HepG2 (cell line): ENCODE data around the gene GTF2I. TPM values are rescaled to one million over a fixed set of nuclear protein-coding genes. Genes with fewer than 3 reads are reported as not detected.
A peak's percentile ranks its signal among the peaks of the same experiment; 100 is the strongest.

Source experiments
- ATAC-seq: fragments of 200-7000 bp; cut with Tn5 transposase; 3 replicates; pipeline ENCODE4 v1.9.1; 2020; ENCODE audit warnings: mild to moderate bottlenecking, moderate library complexity
- BruUV-seq: library from RNA; stranded (reverse); fragments of 400-500 nt; replicated peaks from 2 replicates; lab custom pipeline; 2021; lab: Mats Ljungman, UMichigan
- CTCF ChIA-PET: fragments of 300-600 bp; formaldehyde crosslinking; extraction: SDS; loops from one replicate; lab custom pipeline; 2021; ENCODE audit warnings: low total read pairs, inconsistent platforms, low intra/inter-chr PET ratio; lab: Yijun Ruan, JAX
- POLR2A ChIA-PET: fragments of 350-600 bp; sonication (Branson Sonifier 250); formaldehyde crosslinking; loops from one replicate; lab custom pipeline; 2020; ENCODE audit warnings: antibody characterized with exemption, inconsistent platforms; lab: Yijun Ruan, JAX
- DNase-seq: peaks from one replicate; pipeline ENCODE4 v3.0.0-alpha.2; 2015; ENCODE audit warnings: low spot score
- FAIRE-seq: peaks from 3 replicates; lab custom pipeline; 2011; peaks lifted over from hg19 to GRCh38; lab: Jason Lieb, UNC
- H2AFZ ChIP-seq: one replicate; pipeline ENCODE4 v1.6.1; 2011; ENCODE audit warnings: low read length, inconsistent platforms
- H3K27ac ChIP-seq: fragments of 300-600 bp; 3 replicates; pipeline ENCODE4 v1.8.0; 2011; ENCODE audit warnings: mixed run types, mild to moderate bottlenecking, mixed read lengths, low read length, inconsistent platforms; ENCODE audit not compliant: insufficient read depth; ENCODE audit errors: extremely low read length
- H3K27me3 ChIP-seq, 2 experiments: fragments of 200-600 bp in 1 of 2; 2 replicates in 1 of 2; 3 replicates in 1 of 2; pipeline versions ENCODE4 v1.6.0 to v1.8.0; 2011; ENCODE audit warnings: low read length in 2 of 2, mild to moderate bottlenecking in 2 of 2, moderate library complexity in 2 of 2, inconsistent platforms in 1 of 2; ENCODE audit not compliant: insufficient read depth in 2 of 2, control insufficient read depth in 1 of 2
- H3K36me3 ChIP-seq, 2 experiments: fragments of 200-600 bp in 1 of 2; replicated peaks in 1 of 2; 2 replicates in 1 of 2; 3 replicates in 1 of 2; pipeline versions ENCODE4 v1.5.1 to v1.8.0; 2011; ENCODE audit warnings: low read length in 2 of 2, inconsistent platforms in 1 of 2; ENCODE audit not compliant: insufficient read depth in 2 of 2, control insufficient read depth in 1 of 2
- H3K4me1 ChIP-seq: 2 replicates; pipeline ENCODE4 v1.5.1; 2012; ENCODE audit warnings: low read length, inconsistent platforms; ENCODE audit not compliant: insufficient read depth
- H3K4me2 ChIP-seq: 2 replicates; pipeline ENCODE4 v1.6.0; 2011; ENCODE audit warnings: low read depth, low read length, inconsistent platforms
- H3K4me3 ChIP-seq, 3 experiments: fragments of 200-600 bp in 1 of 3; sonication (generic), shearing (Covaris generic) in 1 of 3; replicated peaks in 1 of 3; 2 replicates each; pipeline ENCODE4 v1.5.1; 2011 to 2016; ENCODE audit warnings: low read length in 3 of 3, inconsistent platforms in 2 of 3, low read depth in 2 of 3, mild to moderate bottlenecking in 2 of 3, control low read depth in 1 of 3, mixed read lengths in 1 of 3; ENCODE audit not compliant: insufficient read depth in 1 of 3
- H3K79me2 ChIP-seq: one replicate; pipeline ENCODE4 v1.6.1; 2011; ENCODE audit warnings: low read length, inconsistent platforms; ENCODE audit not compliant: insufficient read depth
- H3K9ac ChIP-seq: 2 replicates; pipeline ENCODE4 v1.6.0; 2011; ENCODE audit warnings: mild to moderate bottlenecking, low read depth, low read length, inconsistent platforms; ENCODE audit not compliant: insufficient read depth
- H3K9me3 ChIP-seq: 2 replicates; pipeline ENCODE4 v1.5.1; 2012; ENCODE audit warnings: mild to moderate bottlenecking, low read length
- H4K20me1 ChIP-seq: 2 replicates; pipeline ENCODE4 v1.6.0; 2011; ENCODE audit warnings: inconsistent platforms, mild to moderate bottlenecking, low read length, moderate library complexity; ENCODE audit not compliant: insufficient read depth
- ERF ChIP-seq: IDR thresholded peaks from 2 replicates; pipeline ENCODE4 v1.6.1; 2018; ENCODE audit warnings: missing biosample characterization, missing genetic modification reagents
- FOXA3 ChIP-seq: IDR thresholded peaks from 2 replicates; pipeline ENCODE4 v1.6.1; 2016; ENCODE audit warnings: missing genetic modification reagents, missing compliant biosample characterization
- NCOR1 ChIP-seq: fragments of 200-600 bp; sonication (generic); IDR thresholded peaks from 2 replicates; pipeline ENCODE4 v1.7.0; 2017; ENCODE audit warnings: antibody characterized with exemption, low read length, borderline replicate concordance
- PHF20 ChIP-seq: sonication (generic); formaldehyde crosslinking; IDR thresholded peaks from 2 replicates; pipeline ENCODE4 v1.5.0; 2020; ENCODE audit warnings: mild to moderate bottlenecking, missing genetic modification reagents
- ZFX ChIP-seq: sonication (generic); formaldehyde crosslinking; IDR thresholded peaks from 2 replicates; pipeline ENCODE4 v1.4.0; 2020; ENCODE audit warnings: mild to moderate bottlenecking, low read depth, missing genetic modification reagents, moderate library complexity
- ZNF788 ChIP-seq: sonication (generic); formaldehyde crosslinking; IDR thresholded peaks from 2 replicates; pipeline ENCODE4 v1.5.0; 2020; ENCODE audit warnings: mild to moderate bottlenecking, missing genetic modification reagents, borderline replicate concordance
- WGBS: methylation state at CpG from one replicate; pipeline ENCODE4 v1.1.6; 2017; ENCODE audit warnings: low lambda C conversion rate; 5-methylcytosine and 5-hydroxymethylcytosine counted together
- in situ Hi-C: cut with HindIII; loops from 2 replicates; pipeline ENCODE4 v1.10.0; 2017; ENCODE audit warnings: low pct_unique_long_range_greater_than_20kb; ENCODE audit not compliant: extremely low pct_ligation_motif_present
- intact Hi-C: fragments of 100-400 bp; cut with micrococcal nuclease; formaldehyde crosslinking; loops from one replicate; pipeline ENCODE4 v1.10.0; 2022; ENCODE audit not compliant: unreplicated experiment
- polyA plus RNA-seq, 8 experiments: library from polyadenylated mRNA; depleted of rRNA in 3 of 8; stranded (reverse) in 7 of 8; unstranded in 1 of 8; fragments of >200 nt; fragmentation: Illumina TruSeq in 4 of 8; extraction: Trizol in 4 of 8; gene quantifications; 2 replicates each; pipeline versions ENCODE4 v1.2.1 to v1.2.3, GENCODE V29; 2011 to 2016; ENCODE audit warnings: low read depth in 4 of 8, missing spikeins in 1 of 8, mixed read lengths in 1 of 8; ENCODE audit not compliant: insufficient read depth in 1 of 8
- total RNA-seq, 5 experiments: library from RNA; depleted of rRNA; stranded (reverse); fragments of >200 nt; fragmentation: Illumina TruSeq; extraction: Trizol; gene quantifications; 2 replicates each; pipeline ENCODE4 v1.2.3, GENCODE V29; 2016; ENCODE audit warnings: low read depth in 1 of 5
- TF ChIP-seq, protein P1 (sequence below): sonication (generic); formaldehyde crosslinking; IDR thresholded peaks from 2 replicates; pipeline ENCODE4 v1.4.0; 2020; ENCODE audit warnings: missing genetic modification reagents, mild to moderate bottlenecking, borderline replicate concordance
- TF ChIP-seq, protein P2 (sequence below): sonication (generic); formaldehyde crosslinking; IDR thresholded peaks from 2 replicates; pipeline ENCODE4 v1.4.0; 2020; ENCODE audit warnings: missing genetic modification reagents; ENCODE audit errors: not compliant biosample characterization
- TF ChIP-seq, protein P3 (sequence below): sonication (generic); formaldehyde crosslinking; IDR thresholded peaks from 2 replicates; pipeline ENCODE4 v1.4.0; 2020; ENCODE audit warnings: missing genetic modification reagents

GTF2I gene
- total and polyA plus RNA-seq, 2 of the 13 experiments (the other 11 are each of a cell fraction or from before 2014, with no cell fraction given), result 74.6 to 125 TPM

DNA sequence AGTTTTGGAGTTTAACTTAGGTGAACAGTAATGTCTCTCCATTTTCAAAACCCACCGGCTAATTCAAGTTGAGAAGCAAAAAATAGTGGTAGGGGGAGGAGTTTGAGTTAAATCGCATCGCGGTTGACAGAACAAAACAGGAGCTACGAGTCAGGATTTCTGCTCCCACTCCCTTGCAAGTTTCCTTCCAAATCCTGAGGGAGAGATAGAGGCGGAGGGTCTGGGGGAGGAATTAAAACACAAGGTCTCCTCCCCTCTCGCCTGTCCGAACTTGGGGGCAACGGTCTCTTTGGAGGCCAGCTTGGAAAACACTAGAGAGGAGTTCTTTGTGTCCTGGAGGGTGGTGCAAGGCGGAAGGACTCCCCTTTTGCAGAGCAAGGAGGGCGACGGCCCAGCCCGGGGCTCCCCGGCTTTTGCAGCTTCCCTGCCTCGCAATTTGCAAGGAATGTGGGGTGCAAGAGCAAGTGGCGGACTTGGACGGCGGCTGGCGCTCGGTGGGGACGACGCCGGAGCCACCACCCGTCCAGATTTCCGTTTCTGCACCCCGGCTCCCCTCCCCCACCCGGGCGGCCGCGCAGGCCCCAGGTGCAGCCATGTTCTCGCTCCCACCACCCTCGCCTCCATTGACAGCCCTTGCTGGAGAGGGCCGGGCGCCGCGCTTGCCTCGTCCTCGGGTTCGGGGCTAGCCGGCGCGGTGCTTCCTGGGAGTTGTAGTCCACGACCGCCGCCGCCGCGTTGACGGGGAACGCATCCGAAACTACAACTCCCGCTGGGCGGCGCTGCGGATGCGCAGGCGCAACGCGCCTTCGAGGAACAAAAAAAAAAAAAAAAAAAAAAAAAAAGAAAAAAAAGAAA is 454 bp upstream of the GTF2I start (continued):
- TF ChIP-seq, protein P1, sequence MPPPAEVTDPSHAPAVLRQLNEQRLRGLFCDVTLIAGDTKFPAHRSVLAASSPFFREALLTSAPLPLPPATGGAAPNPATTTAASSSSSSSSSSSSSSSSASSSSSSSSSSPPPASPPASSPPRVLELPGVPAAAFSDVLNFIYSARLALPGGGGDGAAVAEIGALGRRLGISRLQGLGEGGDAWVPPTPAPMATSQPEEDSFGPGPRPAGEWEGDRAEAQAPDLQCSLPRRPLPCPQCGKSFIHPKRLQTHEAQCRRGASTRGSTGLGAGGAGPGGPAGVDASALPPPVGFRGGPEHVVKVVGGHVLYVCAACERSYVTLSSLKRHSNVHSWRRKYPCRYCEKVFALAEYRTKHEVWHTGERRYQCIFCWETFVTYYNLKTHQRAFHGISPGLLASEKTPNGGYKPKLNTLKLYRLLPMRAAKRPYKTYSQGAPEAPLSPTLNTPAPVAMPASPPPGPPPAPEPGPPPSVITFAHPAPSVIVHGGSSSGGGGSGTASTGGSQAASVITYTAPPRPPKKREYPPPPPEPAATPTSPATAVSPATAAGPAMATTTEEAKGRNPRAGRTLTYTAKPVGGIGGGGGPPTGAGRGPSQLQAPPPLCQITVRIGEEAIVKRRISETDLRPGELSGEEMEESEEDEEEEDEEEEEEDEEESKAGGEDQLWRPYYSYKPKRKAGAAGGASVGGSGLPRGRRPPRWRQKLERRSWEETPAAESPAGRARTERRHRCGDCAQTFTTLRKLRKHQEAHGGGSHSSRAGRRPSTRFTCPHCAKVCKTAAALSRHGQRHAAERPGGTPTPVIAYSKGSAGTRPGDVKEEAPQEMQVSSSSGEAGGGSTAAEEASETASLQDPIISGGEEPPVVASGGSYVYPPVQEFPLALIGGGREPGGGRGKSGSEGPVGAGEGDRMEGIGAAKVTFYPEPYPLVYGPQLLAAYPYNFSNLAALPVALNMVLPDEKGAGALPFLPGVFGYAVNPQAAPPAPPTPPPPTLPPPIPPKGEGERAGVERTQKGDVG (CRISPR knock-in tag), result no peak

DNA sequence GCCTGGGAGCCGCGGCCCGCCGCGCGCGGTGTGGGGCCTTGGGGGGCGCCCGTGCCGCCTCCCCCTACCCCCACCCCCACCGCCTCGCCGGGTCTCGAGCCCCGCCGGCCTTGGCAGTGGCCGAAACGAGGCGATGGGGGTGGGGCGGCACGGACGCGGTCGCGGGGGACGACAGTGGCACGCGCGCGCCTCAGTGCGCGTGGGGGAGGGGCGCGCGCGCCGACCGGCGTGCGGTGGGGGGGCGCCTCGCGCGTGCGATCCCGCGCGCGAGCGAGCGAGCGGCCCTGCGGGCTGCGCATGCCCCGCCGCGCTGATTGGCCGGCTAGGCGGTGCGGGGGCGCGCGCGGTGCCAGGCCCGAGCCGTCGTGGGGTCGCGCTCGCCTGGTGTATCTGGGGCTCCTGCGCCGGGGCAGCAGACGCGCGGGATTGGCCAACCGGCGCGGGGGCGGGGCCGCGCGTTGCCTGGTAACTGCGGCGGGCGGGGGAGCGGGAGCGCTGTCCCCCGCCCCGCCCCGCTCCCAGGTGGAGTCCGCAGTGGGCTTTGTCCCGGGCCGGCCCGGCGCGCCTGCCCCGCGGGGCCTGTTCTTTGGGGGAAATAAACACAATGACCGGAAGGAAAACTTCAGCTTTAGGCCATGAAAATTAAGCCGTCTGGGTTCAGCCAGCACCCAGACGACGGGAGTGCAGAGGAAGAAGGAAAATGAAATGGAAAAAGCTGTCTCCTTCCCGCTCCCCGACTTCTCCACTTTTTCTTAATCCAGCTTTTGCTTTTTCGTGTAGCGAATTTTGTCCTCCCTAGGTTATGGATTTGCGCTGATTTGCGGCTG is 873 bp downstream of the GTF2I start:
- Histone ChIP-seq H3K27ac (peak overlapping the region; percentile 98), H3K4me2 (peak overlapping the region; percentile 99), H2AFZ (no peak overlapping the region), H3K27me3 (no peaks in the 10 kb centered on the region; a peak in 1 of 5 replicates), H4K20me1 (peaks cover 46% of the 10 kb centered on the region), H3K4me3 (peak overlapping the region; percentile 84 to 91 (median 88)), H3K36me3 (peaks cover 0 to 2% of the 10 kb centered on the region in 2 experiments; a peak in 2 of 5 replicates), H3K9ac (peak overlapping the region; percentile 98), H3K4me1 (peaks cover 74% of the 10 kb centered on the region), H3K9me3 (no peaks in the 10 kb centered on the region), H3K79me2 (peaks cover 49% of the 10 kb centered on the region)
- DNase-seq (peak; percentile 86), FAIRE-seq (no peak), ATAC-seq (peak; percentile 46)
- ChIA-PET CTCF (no interaction called here), POLR2A (interaction anchor here (0.7 to 2.3 kb wide), 9 partner anchors 15 to 78 kb away, joined by 3 to 33 read pairs (median 8); no protein-coding TSS in a partner anchor)
- 2% methylated on average over 62 of the region's 108 CpGs for WGBS
- BruUV-seq, result no TSS peak
- in situ Hi-C loops, result loop anchor here (5.0 kb wide), 1 partner anchor 76 kb away; no protein-coding TSS in a partner anchor
- intact Hi-C loops, result no loop called here
- peak; percentile 62; the same call in 1 of the 2 replicates for TF ChIP-seq ZFX (CRISPR knock-in tag)
- peak; percentile 19; the same call in 1 of the 2 replicates for TF ChIP-seq ZNF788 (CRISPR knock-in tag)
- peak; percentile 11; the same call in 1 of the 2 replicates for TF ChIP-seq FOXA3 (CRISPR knock-in tag)
- TF ChIP-seq ERF (CRISPR knock-in tag), result peak; percentile 25; the same call in 1 of the 2 replicates
- TF ChIP-seq NCOR1, result 0 out of 2 replicates have a peak, but pooled peaks have one; percentile 14
- TF ChIP-seq PHF20 (CRISPR knock-in tag), result 0 out of 2 replicates have a peak, but pooled peaks have one; percentile 25
- TF ChIP-seq, protein P2, sequence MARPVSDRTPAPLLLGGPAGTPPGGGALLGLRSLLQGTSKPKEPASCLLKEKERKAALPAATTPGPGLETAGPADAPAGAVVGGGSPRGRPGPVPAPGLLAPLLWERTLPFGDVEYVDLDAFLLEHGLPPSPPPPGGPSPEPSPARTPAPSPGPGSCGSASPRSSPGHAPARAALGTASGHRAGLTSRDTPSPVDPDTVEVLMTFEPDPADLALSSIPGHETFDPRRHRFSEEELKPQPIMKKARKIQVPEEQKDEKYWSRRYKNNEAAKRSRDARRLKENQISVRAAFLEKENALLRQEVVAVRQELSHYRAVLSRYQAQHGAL, result no peak
- TF ChIP-seq, protein P3, sequence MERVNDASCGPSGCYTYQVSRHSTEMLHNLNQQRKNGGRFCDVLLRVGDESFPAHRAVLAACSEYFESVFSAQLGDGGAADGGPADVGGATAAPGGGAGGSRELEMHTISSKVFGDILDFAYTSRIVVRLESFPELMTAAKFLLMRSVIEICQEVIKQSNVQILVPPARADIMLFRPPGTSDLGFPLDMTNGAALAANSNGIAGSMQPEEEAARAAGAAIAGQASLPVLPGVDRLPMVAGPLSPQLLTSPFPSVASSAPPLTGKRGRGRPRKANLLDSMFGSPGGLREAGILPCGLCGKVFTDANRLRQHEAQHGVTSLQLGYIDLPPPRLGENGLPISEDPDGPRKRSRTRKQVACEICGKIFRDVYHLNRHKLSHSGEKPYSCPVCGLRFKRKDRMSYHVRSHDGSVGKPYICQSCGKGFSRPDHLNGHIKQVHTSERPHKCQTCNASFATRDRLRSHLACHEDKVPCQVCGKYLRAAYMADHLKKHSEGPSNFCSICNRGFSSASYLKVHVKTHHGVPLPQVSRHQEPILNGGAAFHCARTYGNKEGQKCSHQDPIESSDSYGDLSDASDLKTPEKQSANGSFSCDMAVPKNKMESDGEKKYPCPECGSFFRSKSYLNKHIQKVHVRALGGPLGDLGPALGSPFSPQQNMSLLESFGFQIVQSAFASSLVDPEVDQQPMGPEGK (CRISPR knock-in tag), result peak; percentile 28; the same call in 1 of the 2 replicates
